Neural cell (in vitro differentiated cells): ENCODE results near the gene ATXN7L1.

ENCODE experiments used
- CTCF ChIP-seq: fragments of 450-650 bp; IDR thresholded peaks from 2 replicates; pipeline ENCODE4 v1.5.1; 2014; ENCODE audit warnings: antibody characterized with exemption, mild to moderate bottlenecking, moderate library complexity; ENCODE audit not compliant: poor library complexity, severe bottlenecking
- EZH2 ChIP-seq: fragments of 200-600, 300-800 bp; shearing (Covaris generic), sonication (generic); IDR thresholded peaks from 2 replicates; pipeline ENCODE4 v1.6.1; 2014; ENCODE audit warnings: antibody characterized with exemption, low read length, borderline replicate concordance, mild to moderate bottlenecking; ENCODE audit not compliant: insufficient read depth, poor library complexity, severe bottlenecking
- POLR2AphosphoS5 ChIP-seq: IDR thresholded peaks from 2 replicates; pipeline ENCODE4 v1.6.1; 2012
- RAD21 ChIP-seq: fragments of 450-650 bp; conservative IDR thresholded peaks from 2 replicates; pipeline ENCODE4 v1.6.1; 2014; ENCODE audit warnings: antibody characterized with exemption, mild to moderate bottlenecking, moderate library complexity
- SMC3 ChIP-seq: fragments of 450-650 bp; conservative IDR thresholded peaks from 2 replicates; pipeline ENCODE4 v1.6.1; 2014; ENCODE audit warnings: antibody characterized with exemption, mild to moderate bottlenecking, moderate library complexity; ENCODE audit not compliant: poor library complexity

DNA sequence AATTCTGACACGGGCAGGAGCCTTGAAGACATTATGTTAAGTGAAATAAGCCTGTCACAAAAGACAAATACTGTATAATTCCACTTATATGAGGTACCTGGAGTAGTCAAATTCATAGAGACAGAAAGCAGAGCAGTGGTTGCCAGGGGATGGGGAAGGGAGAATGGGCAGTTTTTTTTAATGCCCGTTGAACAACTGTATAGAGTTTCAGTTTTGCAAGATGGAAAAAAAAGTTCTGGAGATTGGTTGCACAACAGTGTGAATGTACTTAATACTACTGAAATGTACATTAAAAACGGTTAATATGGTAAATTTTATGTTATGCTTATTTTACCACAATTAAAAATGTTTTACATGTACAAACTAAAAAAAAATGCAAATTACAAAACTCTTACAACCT lies 231.5 kb downstream of the ATXN7L1 start:
- TF ChIP-seq CTCF (no peak), SMC3 (no peak), EZH2 (no peak), POLR2AphosphoS5 (no peak), RAD21 (no peak)
